K562 (cell line): Measurements from ENCODE around the gene GNG11. TPM values are rescaled to one million over a fixed set of nuclear protein-coding genes. Genes with fewer than 3 reads are reported as not detected.

ENCODE experiments used
- ATAC-seq: fragments of 200-7000 bp; cut with Tn5 transposase; 3 replicates; pipeline ENCODE4 v1.9.1; 2020; ENCODE audit warnings: moderate library complexity
- BruUV-seq: library from RNA; stranded (reverse); fragments of 400-500 nt; replicated peaks from 2 replicates; lab custom pipeline; 2021; lab: Mats Ljungman, UMichigan
- CTCF ChIA-PET: fragments of 300-600 bp; formaldehyde crosslinking; extraction: SDS; loops from one replicate; lab custom pipeline; 2021; ENCODE audit warnings: low intra/inter-chr PET ratio; lab: Yijun Ruan, JAX
- POLR2A ChIA-PET: fragments of 300-600, 350-650 bp; sonication (Branson Sonifier 250); formaldehyde crosslinking; extraction: SDS; loops from one replicate; lab custom pipeline; 2021; ENCODE audit warnings: antibody characterized with exemption, inconsistent platforms; lab: Yijun Ruan, JAX
- DNase-seq, 4 experiments: peaks; one replicate each; pipeline versions ENCODE4 v3.0.0 to v3.0.0-alpha.2; 2011 to 2018; ENCODE audit warnings: low spot score in 3 of 4, mixed read lengths in 3 of 4; ENCODE audit errors: extremely low read depth in 1 of 4
- FAIRE-seq: peaks from 2 replicates; lab custom pipeline; 2011; peaks lifted over from hg19 to GRCh38; lab: Jason Lieb, UNC
- H2AFZ ChIP-seq: 2 replicates; pipeline ENCODE4 v1.6.0; 2011; ENCODE audit warnings: low read depth, low read length, control low read depth, inconsistent platforms
- H3K27ac ChIP-seq: fragments of 200-600 bp; 3 replicates; pipeline ENCODE4 v1.8.0; 2011; ENCODE audit warnings: low read depth, mild to moderate bottlenecking, control low read depth, inconsistent platforms, low read length, moderate library complexity, mixed read lengths; ENCODE audit errors: extremely low read depth
- H3K27me3 ChIP-seq, 2 experiments: fragments of 300-600 bp in 1 of 2; 2 replicates in 1 of 2; 3 replicates in 1 of 2; pipeline versions ENCODE4 v1.6.0 to v1.8.0; 2011; ENCODE audit warnings: inconsistent platforms in 2 of 2, low read length in 2 of 2, mild to moderate bottlenecking in 1 of 2, mixed read lengths in 1 of 2, moderate library complexity in 1 of 2; ENCODE audit not compliant: control insufficient read depth in 2 of 2, insufficient read depth in 2 of 2
- H3K36me3 ChIP-seq: fragments of 300-600 bp; 3 replicates; pipeline ENCODE4 v1.8.0; 2011; ENCODE audit warnings: mild to moderate bottlenecking, low read length, inconsistent platforms; ENCODE audit not compliant: control insufficient read depth, insufficient read depth
- H3K4me1 ChIP-seq, 2 experiments: fragments of 200-600 bp in 1 of 2; replicated peaks in 1 of 2; 2 replicates in 1 of 2; 3 replicates in 1 of 2; pipeline versions ENCODE4 v1.5.1 to v1.8.0; 2011; ENCODE audit warnings: inconsistent platforms in 2 of 2, low read length in 2 of 2, mild to moderate bottlenecking in 1 of 2, mixed read lengths in 1 of 2, moderate library complexity in 1 of 2; ENCODE audit not compliant: control insufficient read depth in 2 of 2, insufficient read depth in 2 of 2
- H3K4me2 ChIP-seq: 2 replicates; pipeline ENCODE4 v1.6.1; 2011; ENCODE audit warnings: low read length, control low read depth, inconsistent platforms, mixed read lengths; ENCODE audit not compliant: insufficient read depth
- H3K4me3 ChIP-seq: fragments of 200-600 bp; sonication (generic), shearing (Covaris generic); 2 replicates; pipeline ENCODE4 v1.5.1; 2016; ENCODE audit warnings: control low read depth, inconsistent platforms
- H3K79me2 ChIP-seq: fragments of 200-600 bp; 3 replicates; pipeline ENCODE4 v1.8.0; 2011; ENCODE audit warnings: low read length, inconsistent platforms; ENCODE audit not compliant: control insufficient read depth, insufficient read depth
- H3K9ac ChIP-seq, 2 experiments: 2 replicates each; pipeline versions ENCODE4 v1.6.0 to v1.6.1; 2011; ENCODE audit warnings: low read depth in 2 of 2, low read length in 2 of 2, control low read depth in 1 of 2, inconsistent platforms in 1 of 2, mild to moderate bottlenecking in 1 of 2, mixed read lengths in 1 of 2; ENCODE audit not compliant: insufficient read depth in 1 of 2
- H3K9me1 ChIP-seq: one replicate; pipeline ENCODE4 v1.6.0; 2011; ENCODE audit warnings: inconsistent platforms, mild to moderate bottlenecking, low read length, moderate library complexity; ENCODE audit not compliant: control insufficient read depth, insufficient read depth
- H3K9me3 ChIP-seq: replicated peaks from 2 replicates; pipeline ENCODE4 v1.5.1; 2011; ENCODE audit warnings: low read depth, low read length, inconsistent platforms; ENCODE audit not compliant: control insufficient read depth, insufficient read depth
- H4K20me1 ChIP-seq: replicated peaks from 2 replicates; pipeline ENCODE4 v1.6.1; 2011; ENCODE audit warnings: low read length, inconsistent platforms, mixed read lengths; ENCODE audit not compliant: control insufficient read depth, insufficient read depth
- HNRNPK ChIP-seq: fragments of 200-400 bp; formaldehyde crosslinking; IDR thresholded peaks from one replicate; pipeline ENCODE4 v1.6.1; 2018; ENCODE audit warnings: mild to moderate bottlenecking, low read depth, low read length; ENCODE audit not compliant: poor library complexity, severe bottlenecking
- PCBP2 ChIP-seq: fragments of 200-400 bp; formaldehyde crosslinking; IDR thresholded peaks from 2 replicates; pipeline ENCODE4 v1.6.1; 2018; ENCODE audit warnings: low read length, low read depth, mild to moderate bottlenecking, moderate library complexity; ENCODE audit not compliant: poor library complexity, severe bottlenecking
- ZNF347 ChIP-seq: fragments of 450-650 bp; formaldehyde crosslinking; IDR thresholded peaks from 2 replicates; pipeline ENCODE4 v1.4.0; 2020; ENCODE audit warnings: low read depth, mild to moderate bottlenecking, moderate library complexity
- WGBS: fragments of 100-300 bp; shearing (Covaris generic); methylation state at CpG from one replicate; pipeline ENCODE4 v1.1.6; 2016; ENCODE audit warnings: low coverage, mixed read lengths; ENCODE audit not compliant: insufficient coverage; ENCODE audit errors: missing lambda C conversion rate; 5-methylcytosine and 5-hydroxymethylcytosine counted together
- in situ Hi-C: fragments of 300-500 bp; cut with MboI; formaldehyde crosslinking; loops from 4 replicates; pipeline ENCODE4 v1.15.0; 2018; ENCODE audit warnings: inconsistent platforms, mixed read lengths
- intact Hi-C: fragments of 100-400 bp; cut with micrococcal nuclease; formaldehyde crosslinking; loops from 2 replicates; pipeline ENCODE4 v1.14.2; 2022
- polyA plus RNA-seq, 8 experiments: library from polyadenylated mRNA; depleted of rRNA in 4 of 8; stranded (reverse) in 5 of 8; unstranded in 3 of 8; fragments of >200 nt; fragmentation: Nextera tagmentation in 2 of 8; fragmentation: Illumina TruSeq in 1 of 8; extraction: Ambion mirVana in 2 of 8; extraction: Trizol in 1 of 8; gene quantifications; 2 replicates each; pipeline versions ENCODE4 v1.2.1 to v1.2.3, GENCODE V29; 2011 to 2014; ENCODE audit warnings: inconsistent platforms in 1 of 8, missing spikeins in 1 of 8
- total RNA-seq, 7 experiments: library from RNA; depleted of rRNA in 6 of 7; stranded (reverse); fragments of >200 nt in 6 of 7; fragmentation: Illumina TruSeq in 2 of 7; extraction: Trizol in 2 of 7; gene quantifications; 2 replicates each; pipeline versions ENCODE4 v1.2.1 to v1.2.3, GENCODE V29; 2011 to 2021; ENCODE audit warnings: low replicate concordance in 1 of 7
- TF ChIP-seq, protein P1 (sequence below): sonication (generic); formaldehyde crosslinking; IDR thresholded peaks from 2 replicates; pipeline ENCODE4 v1.8.1; 2023; ENCODE audit warnings: mild to moderate bottlenecking, missing genetic modification reagents, moderate library complexity

Gene GNG11
- total and polyA plus RNA-seq, 9 of the 15 experiments (the other 6 are each of a cell fraction or from before 2014, with no cell fraction given): 0.06 TPM; not detected in 8

DNA sequence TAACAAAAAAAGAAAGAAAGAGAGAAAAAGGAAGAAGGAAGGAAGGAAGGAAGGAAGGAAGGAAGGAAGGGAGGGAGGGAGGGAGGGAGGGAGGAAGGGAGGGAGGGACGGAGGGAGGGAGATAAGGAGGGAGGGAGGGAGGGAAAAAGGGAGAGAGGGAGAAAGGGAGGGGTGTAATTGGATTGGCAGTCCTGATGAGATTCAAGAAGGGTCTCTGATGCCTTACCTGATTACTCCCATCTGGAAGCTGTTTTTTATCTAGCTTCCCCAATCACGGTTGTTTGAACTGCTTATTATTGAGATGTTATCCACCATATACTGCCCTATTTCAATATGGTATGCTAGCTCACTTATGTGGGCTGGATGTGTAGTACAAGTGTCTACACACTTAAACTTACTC is 27.3 kb downstream of the GNG11 start:
- CTCF ChIA-PET: no interaction called here
- FAIRE-seq (no peak), DNase-seq (no peak), ATAC-seq (no peak)
- Histone ChIP-seq H3K4me1 (peaks cover 0 to 12% of the 10 kb centered on the region in 2 experiments; a peak in 2 of 5 replicates), H4K20me1 (no peaks in the 10 kb centered on the region), H3K4me3 (no peak overlapping the region), H3K27ac (no peak overlapping the region), H3K36me3 (no peaks in the 10 kb centered on the region), H3K9me1 (no peaks in the 10 kb centered on the region), H3K79me2 (no peaks in the 10 kb centered on the region), H2AFZ (no peak overlapping the region), H3K27me3 (no peaks in the 10 kb centered on the region), H3K4me2 (no peak overlapping the region), H3K9me3 (no peaks in the 10 kb centered on the region), H3K9ac (no peak overlapping the region)
- POLR2A ChIA-PET: interaction anchor here (0.8 kb wide), 1 partner anchor 9 kb away, joined by 3 read pairs; no protein-coding TSS in a partner anchor
- intact Hi-C loops (no loop called here), in situ Hi-C loops (no loop called here)
- BruUV-seq: no TSS peak
- TF ChIP-seq, protein P1, sequence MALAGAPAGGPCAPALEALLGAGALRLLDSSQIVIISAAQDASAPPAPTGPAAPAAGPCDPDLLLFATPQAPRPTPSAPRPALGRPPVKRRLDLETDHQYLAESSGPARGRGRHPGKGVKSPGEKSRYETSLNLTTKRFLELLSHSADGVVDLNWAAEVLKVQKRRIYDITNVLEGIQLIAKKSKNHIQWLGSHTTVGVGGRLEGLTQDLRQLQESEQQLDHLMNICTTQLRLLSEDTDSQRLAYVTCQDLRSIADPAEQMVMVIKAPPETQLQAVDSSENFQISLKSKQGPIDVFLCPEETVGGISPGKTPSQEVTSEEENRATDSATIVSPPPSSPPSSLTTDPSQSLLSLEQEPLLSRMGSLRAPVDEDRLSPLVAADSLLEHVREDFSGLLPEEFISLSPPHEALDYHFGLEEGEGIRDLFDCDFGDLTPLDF (CRISPR knock-in tag): no peak
- TF ChIP-seq HNRNPK (peak; percentile 73), PCBP2 (peak; percentile 21), ZNF347 (CRISPR knock-in tag) (no peak)
- 0% methylated on average over 1 of the region's 2 CpGs for WGBS
